Measurements from ENCODE around the gene CLCN2. TPM values are rescaled to one million over a fixed set of nuclear protein-coding genes. Genes with fewer than 3 reads are reported as not detected.

Gene CLCN2
- total RNA-seq, 1 donor from 2014 or later: 8.3 TPM

DNA sequence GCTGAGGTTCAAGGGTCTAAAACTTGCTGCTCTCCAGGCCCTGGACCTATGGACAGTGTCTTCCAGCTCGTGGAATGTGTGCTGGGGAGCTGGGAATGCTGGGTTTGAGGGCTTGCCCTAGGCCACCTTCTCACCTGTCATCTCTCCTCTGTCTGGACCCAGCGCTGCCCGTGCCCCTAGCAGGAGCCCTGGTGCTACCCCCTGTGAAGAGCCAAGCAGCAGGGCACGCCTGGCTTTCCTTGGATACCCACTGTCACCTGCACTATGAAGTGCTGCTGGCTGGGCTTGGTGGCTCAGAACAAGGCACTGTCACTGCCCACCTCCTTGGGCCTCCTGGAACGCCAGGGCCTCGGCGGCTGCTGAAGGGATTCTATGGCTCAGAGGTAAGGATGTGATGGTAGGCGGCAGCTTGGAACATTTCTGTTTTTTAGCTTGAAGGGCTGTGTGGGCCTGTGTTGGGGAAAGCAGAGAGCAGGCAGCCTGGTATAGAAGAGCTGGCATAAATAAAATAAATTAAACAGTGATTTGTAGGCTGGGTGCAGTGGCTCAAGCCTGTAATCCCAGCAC lies 23.5 kb upstream of the CLCN2 start:
- no peak for DNase-seq
- Mint-ChIP-seq H3K4me3 (no peak overlapping the region), H3K4me1 (peaks cover 2% of the 10 kb centered on the region), H3K36me3 (ENCODE audit: low read depth) (no peaks in the 10 kb centered on the region), H3K27me3 (peaks cover 35% of the 10 kb centered on the region), H3K9me3 (no peaks in the 10 kb centered on the region), H3K27ac (no peak overlapping the region)
- intact Hi-C loops (cut with micrococcal nuclease): no loop called here

DNA sequence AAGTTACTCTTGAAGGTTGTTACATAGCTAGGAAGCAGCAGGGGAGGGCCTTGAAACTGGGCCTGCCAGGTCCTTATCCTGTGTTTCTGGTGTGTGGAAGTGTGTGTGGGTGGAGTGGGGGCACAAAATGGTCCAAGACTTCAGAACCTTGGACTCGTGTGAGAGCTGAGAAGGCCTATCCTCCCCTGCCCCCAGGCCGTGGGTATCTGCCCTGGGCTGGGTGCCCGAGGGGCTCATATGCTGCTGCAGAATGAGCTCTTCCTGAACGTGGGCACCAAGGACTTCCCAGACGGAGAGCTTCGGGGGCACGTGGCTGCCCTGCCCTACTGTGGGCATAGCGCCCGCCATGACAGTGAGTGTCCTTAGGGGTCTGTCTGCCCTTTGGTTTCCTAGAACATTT lies 22.9 kb upstream of the CLCN2 start:
- Mint-ChIP-seq H3K27ac (no peak overlapping the region), H3K4me1 (peaks cover 2% of the 10 kb centered on the region)

DNA sequence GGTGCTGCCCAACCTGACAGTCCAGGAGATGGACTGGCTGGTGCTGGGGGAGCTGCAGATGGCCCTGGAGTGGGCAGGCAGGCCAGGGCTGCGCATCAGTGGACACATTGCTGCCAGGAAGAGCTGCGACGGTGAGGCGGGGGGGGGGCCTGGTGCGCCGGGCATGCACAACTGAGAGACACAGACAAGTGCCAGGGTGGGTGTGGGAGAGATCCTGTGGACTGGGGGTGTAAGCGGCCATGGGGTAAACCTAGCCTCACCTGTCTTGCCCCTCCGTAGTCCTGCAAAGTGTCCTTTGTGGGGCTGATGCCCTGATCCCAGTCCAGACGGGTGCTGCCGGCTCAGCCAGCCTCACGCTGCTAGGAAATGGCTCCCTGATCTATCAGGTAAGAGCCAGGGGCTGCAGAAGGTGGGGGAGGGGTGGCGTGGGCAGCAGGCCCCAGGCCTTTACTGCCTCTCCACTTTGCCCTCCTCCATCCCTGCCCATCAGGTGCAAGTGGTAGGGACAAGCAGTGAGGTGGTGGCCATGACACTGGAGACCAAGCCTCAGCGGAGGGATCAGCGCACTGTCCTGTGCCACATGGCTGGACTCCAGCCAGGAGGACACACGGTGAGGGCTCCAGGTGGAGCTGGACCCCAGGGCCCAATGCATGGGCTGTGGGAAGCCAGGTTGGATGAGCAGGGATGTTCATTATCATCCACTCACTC lies 21.8 kb upstream of the CLCN2 start:
- intact Hi-C loops (cut with micrococcal nuclease): no loop called here
- no peak overlapping the region for H3K4me3 Mint-ChIP-seq
- peaks cover 2% of the 10 kb centered on the region for H3K4me1 Mint-ChIP-seq
- no peak for DNase-seq
- no peak overlapping the region for H3K27ac Mint-ChIP-seq
- no peaks in the 10 kb centered on the region for H3K36me3 Mint-ChIP-seq (ENCODE audit: low read depth)
- H3K27me3 Mint-ChIP-seq: peaks cover 41% of the 10 kb centered on the region
- H3K9me3 Mint-ChIP-seq: no peaks in the 10 kb centered on the region

More for the DNA sequence above, 22.9 kb upstream of the CLCN2 start:
- intact Hi-C loops (cut with micrococcal nuclease): no loop called here
- H3K4me3 Mint-ChIP-seq: no peak overlapping the region
- no peaks in the 10 kb centered on the region for H3K9me3 Mint-ChIP-seq
- peaks cover 31% of the 10 kb centered on the region for H3K27me3 Mint-ChIP-seq
- H3K36me3 Mint-ChIP-seq (ENCODE audit: low read depth): no peaks in the 10 kb centered on the region
- no peak for DNase-seq

DNA sequence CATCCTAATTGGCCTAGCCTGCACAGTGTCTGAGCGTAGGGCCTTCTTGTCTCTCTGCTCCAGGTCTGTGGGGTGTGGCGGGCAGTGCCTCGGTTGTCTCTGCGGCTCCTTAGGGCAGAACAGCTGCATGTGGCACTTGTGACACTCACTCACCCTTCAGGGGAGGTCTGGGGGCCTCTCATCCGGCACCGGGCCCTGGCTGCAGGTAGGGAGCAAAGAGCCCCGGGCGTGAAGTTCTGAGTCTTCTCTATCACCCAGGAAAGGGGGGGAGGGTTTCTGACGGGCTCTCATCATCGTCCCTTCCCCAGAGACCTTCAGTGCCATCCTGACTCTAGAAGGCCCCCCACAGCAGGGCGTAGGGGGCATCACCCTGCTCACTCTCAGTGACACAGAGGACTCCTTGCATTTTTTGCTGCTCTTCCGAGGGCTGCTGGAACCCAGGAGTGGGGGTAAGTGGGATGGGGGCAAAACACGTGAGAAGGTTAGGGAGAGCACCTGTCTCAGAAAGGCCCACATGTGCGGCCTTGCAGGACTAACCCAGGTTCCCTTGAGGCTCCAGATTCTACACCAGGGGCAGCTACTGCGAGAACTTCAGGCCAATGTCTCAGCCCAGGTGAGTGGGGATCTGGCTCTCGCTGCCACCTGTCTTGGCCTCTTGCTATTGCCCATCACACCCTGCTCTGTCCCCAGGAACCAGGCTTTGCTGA lies 21.1 kb upstream of the CLCN2 start:
- Mint-ChIP-seq H3K4me1 (peaks cover 2% of the 10 kb centered on the region), H3K27me3 (peaks cover 47% of the 10 kb centered on the region), H3K36me3 (ENCODE audit: low read depth) (no peaks in the 10 kb centered on the region), H3K9me3 (no peaks in the 10 kb centered on the region), H3K27ac (no peak overlapping the region), H3K4me3 (no peak overlapping the region)
- intact Hi-C loops (cut with micrococcal nuclease): no loop called here
- no peak for DNase-seq

DNA sequence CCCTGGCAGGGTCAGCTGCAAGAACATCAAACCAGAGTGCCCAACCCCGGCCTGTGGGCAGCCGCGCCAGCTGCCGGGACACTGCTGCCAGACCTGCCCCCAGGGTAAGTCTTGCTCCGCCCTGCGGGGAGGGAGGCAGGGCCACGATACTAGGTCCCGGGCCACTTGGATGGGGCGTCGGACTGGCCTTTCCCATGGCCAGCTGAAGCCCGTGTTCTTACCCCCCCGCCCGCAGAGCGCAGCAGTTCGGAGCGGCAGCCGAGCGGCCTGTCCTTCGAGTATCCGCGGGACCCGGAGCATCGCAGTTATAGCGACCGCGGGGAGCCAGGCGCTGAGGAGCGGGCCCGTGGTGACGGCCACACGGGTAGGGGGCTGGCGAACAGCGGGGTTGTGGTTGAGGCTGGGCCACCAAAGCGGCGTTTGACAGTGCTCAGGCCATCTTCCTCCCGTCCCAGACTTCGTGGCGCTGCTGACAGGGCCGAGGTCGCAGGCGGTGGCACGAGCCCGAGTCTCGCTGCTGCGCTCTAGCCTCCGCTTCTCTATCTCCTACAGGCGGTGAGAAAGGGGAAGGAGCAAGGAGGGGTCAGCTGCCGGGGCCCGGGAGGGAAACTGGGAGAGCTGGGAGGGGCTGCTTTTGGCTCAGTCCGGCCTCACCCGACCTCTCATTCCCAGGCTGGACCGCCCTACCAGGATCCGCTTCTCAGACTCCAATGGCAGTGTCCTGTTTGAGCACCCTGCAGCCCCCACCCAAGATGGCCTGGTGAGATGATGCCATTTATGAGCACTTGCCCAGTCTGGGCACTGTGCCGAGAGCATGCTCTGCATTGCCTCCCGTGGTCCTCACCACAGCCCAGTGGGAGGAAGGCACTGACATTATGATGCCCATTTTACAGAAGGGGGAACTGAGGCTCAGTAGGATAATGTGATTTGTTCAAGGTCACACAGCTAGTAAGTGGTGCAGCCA lies 20.1 kb upstream of the CLCN2 start:
- H3K36me3 Mint-ChIP-seq (ENCODE audit: low read depth): no peaks in the 10 kb centered on the region
- H3K27ac Mint-ChIP-seq: no peak overlapping the region
- peaks cover 54% of the 10 kb centered on the region for H3K27me3 Mint-ChIP-seq
- intact Hi-C loops (cut with micrococcal nuclease): no loop called here
- H3K4me1 Mint-ChIP-seq: peaks cover 2% of the 10 kb centered on the region
- H3K9me3 Mint-ChIP-seq: no peaks in the 10 kb centered on the region
- H3K4me3 Mint-ChIP-seq: peak overlapping the region; percentile 21
- DNase-seq: no peak

DNA sequence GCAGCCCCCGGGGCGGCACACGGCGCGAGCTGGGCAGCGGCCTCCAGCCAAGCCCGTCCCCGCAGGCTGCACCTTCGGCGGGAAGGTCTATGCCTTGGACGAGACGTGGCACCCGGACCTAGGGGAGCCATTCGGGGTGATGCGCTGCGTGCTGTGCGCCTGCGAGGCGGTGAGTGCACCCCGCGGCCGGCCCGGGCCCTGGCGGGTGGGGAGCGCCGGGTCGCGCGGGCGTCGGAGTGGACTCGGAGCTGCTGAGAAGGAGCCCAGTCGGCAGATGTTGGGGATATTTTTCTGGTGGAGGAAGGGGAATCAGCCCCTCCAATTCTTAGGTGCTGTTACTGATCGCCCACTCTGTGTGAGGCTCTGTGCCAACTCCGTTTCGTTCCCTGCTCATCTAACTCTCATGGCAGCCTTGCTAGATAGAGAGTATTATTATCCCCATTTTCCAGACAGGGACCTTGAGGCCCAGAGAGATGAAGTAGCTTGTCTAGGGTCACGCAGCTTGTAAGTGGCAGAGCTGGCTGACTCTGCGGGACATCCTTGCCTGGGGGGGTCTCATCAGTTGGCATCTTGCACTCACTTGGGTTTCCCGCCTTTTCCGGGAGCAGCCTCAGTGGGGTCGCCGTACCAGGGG lies 19.3 kb upstream of the CLCN2 start:
- no peaks in the 10 kb centered on the region for H3K36me3 Mint-ChIP-seq (ENCODE audit: low read depth)
- H3K4me1 Mint-ChIP-seq: peaks cover 2% of the 10 kb centered on the region
- peak; percentile 66 for DNase-seq
- peak overlapping the region; percentile 21 for H3K4me3 Mint-ChIP-seq
- H3K9me3 Mint-ChIP-seq: no peaks in the 10 kb centered on the region
- H3K27me3 Mint-ChIP-seq: peaks cover 60% of the 10 kb centered on the region
- H3K27ac Mint-ChIP-seq: no peak overlapping the region
- intact Hi-C loops (cut with micrococcal nuclease): no loop called here

DNA sequence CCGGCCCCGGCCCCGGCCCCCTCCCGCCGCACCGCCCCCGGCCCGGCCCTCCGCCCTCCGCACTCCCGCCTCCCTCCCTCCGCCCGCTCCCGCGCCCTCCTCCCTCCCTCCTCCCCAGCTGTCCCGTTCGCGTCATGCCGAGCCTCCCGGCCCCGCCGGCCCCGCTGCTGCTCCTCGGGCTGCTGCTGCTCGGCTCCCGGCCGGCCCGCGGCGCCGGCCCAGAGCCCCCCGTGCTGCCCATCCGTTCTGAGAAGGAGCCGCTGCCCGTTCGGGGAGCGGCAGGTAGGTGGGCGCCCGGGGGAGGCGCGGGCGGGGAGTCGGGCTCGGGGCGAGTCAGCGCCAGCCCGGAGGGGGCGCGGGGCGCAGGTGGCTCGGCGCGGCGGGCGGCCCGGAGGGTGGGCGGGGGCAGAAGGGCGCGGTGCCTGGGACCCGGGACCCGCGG lies 18.8 kb upstream of the CLCN2 start:
- intact Hi-C loops (cut with micrococcal nuclease): no loop called here
- no peaks in the 10 kb centered on the region for H3K36me3 Mint-ChIP-seq (ENCODE audit: low read depth)
- H3K4me1 Mint-ChIP-seq: peaks cover 2% of the 10 kb centered on the region
- peaks cover 64% of the 10 kb centered on the region for H3K27me3 Mint-ChIP-seq
- peak; percentile 72 for DNase-seq
- no peak overlapping the region for H3K4me3 Mint-ChIP-seq
- H3K27ac Mint-ChIP-seq: no peak overlapping the region
- H3K9me3 Mint-ChIP-seq: no peaks in the 10 kb centered on the region

DNA sequence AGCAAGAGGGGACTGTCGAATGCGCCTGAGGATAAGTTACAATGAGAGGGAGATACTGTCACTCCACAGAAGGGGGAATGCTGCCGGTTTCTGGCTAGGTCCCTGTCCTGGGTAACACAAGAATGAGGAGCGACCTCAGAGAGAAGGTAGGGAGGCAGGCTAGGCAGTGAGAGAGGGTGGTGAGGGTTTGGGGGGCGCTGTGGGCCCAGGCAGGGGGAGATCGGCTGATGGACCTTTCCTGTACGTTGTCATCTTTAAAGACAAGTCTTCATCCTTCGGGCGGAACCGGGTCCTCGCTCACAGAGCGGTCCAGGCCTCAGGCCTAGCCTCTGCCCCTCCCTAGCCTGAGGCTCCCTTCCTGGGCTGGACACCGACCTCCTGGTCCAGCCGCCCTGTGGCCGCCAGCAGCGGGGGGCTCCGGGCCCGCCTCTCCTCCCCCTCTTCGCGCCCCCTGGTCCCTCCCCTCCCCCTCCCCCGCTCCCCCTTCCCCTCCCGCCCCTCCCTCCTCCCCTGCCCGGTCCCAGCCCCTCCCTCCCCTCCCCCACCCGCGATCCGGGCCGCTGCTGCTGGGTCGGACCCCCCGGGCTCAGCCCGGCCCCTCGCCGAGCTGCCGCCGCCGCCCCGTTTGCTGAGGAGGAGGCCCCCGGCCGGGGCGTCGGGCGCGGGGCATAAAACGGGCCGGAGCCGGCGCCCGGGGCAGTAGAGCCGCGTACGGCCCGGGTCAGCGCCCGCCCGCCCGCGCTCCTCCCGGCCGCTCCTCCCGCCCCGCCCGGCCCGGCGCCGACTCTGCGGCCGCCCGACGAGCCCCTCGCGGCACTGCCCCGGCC lies 18.2 kb upstream of the CLCN2 start, which contains the start of gene CHRD:
CHRD (plus strand) TSS at position 697 of the 827 bp plus-strand sequence. CDS start 265 bp downstream, outside the sequence.
- Mint-ChIP-seq H3K4me3 (peak within 1 kb of the TSS; percentile 69), H3K9me3 (no peaks in the 10 kb centered on the region), H3K27me3 (peaks cover 67% of the 10 kb centered on the region), H3K36me3 (ENCODE audit: low read depth) (no peaks in the 10 kb centered on the region), H3K27ac (no peak within 1 kb of the TSS), H3K4me1 (peaks cover 2% of the 10 kb centered on the region)
- intact Hi-C loops (cut with micrococcal nuclease): no loop called here
- no peak for DNase-seq

DNA sequence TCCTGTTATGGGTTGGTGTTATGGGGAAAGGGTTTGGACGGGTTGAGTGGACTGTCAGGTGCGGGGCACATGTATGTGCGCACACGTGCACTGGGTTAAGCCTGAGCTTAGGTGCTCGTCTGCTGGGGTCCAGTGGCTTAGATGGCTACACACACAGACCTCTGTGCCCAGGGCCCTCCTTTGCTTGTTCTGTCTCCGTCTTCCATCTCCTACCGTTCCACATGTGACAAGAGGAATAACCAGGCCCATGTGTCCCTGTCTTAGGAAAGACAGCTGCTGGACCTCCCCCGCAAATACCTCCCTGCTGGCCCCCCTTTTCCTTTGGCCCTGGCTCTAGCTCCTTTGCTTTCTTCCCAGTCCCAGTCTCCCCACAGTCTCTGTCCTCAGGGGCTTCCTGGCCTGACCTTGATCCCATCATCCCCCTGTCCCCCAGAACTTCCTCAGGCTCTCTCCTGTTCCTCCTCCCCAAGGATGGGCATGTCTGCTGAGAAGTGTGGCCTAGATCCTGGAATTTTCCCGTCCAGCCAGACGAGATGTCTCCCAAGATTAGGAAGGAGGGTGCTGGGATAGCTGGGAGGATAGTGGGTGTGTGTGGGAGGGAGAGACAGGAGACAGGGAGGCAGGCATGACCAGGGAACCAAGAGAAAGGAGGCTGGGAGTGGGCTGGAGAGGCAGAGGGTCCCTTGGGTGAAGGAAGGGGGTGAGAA lies 17.4 kb upstream of the CLCN2 start:
- intact Hi-C loops (cut with micrococcal nuclease): no loop called here

DNA sequence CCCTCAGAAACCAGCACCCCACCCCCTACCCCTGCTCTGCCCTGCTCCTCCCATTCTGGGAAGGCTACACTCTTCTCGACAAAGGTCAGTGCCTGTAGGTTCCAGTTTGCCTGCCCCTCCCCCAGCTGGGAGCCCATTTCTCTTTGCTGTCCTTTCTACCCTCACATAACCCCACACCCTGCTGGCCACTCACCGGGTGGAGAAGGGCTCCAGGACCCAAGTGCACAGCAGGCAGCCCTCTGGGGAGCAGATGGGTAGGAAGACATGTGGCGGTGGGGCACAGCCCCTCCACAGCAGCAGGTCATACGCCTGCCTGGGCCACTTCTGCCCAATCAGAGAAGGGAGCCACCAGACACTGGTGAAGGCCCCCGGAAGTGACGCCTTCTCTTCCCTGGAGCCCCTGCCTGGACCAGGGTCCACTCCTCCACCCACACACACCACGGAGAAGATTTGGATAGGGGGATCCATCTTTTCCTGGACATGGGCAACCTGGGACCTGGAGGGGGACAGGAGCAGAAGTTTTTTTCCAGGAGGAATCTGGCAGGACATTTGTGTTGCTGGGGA lies 16.6 kb upstream of the CLCN2 start, which contains the start of gene THPO:
THPO (minus strand) TSS at position 326 of the 564 bp plus-strand sequence. CDS start 1,948 bp downstream, outside the sequence.
- peak within 1 kb of the TSS; percentile 69 for H3K4me3 Mint-ChIP-seq
- intact Hi-C loops (cut with micrococcal nuclease): no loop called here
- H3K27ac Mint-ChIP-seq: no peak within 1 kb of the TSS
- no peaks in the 10 kb centered on the region for H3K9me3 Mint-ChIP-seq
- peaks cover 2% of the 10 kb centered on the region for H3K4me1 Mint-ChIP-seq
- DNase-seq: no peak
- H3K27me3 Mint-ChIP-seq: peaks cover 64% of the 10 kb centered on the region
- H3K36me3 Mint-ChIP-seq (ENCODE audit: low read depth): no peaks in the 10 kb centered on the region

More for the DNA sequence above, 17.4 kb upstream of the CLCN2 start:
- Mint-ChIP-seq H3K9me3 (no peaks in the 10 kb centered on the region), H3K27me3 (peaks cover 66% of the 10 kb centered on the region), H3K4me3 (peak overlapping the region; percentile 69), H3K27ac (no peak overlapping the region), H3K4me1 (peaks cover 2% of the 10 kb centered on the region), H3K36me3 (ENCODE audit: low read depth) (no peaks in the 10 kb centered on the region)
- DNase-seq: no peak

DNA sequence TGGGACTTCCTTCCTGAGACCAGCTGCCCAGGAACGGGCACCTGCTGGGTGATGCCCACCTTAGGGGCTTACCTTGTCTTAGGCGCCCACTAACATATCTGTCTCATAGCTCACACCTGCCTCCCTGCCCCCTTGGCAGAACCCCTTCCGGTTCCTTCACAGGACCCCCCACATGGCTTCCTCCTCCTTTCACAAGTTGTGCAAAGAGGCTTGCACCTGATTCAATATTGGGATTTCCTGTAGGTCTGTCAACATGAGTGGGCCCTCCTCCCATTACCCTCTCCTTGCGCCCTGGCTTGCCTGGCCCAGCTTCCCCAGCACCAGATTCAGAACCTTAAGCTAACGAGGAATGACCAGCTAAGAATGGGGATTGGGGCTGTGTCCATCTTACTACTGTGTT lies 16.0 kb upstream of the CLCN2 start:
- no peak for DNase-seq
- H3K4me1 Mint-ChIP-seq: peaks cover 4% of the 10 kb centered on the region
- no peaks in the 10 kb centered on the region for H3K36me3 Mint-ChIP-seq (ENCODE audit: low read depth)
- no peaks in the 10 kb centered on the region for H3K9me3 Mint-ChIP-seq
- peaks cover 58% of the 10 kb centered on the region for H3K27me3 Mint-ChIP-seq
- intact Hi-C loops (cut with micrococcal nuclease): no loop called here
- H3K27ac Mint-ChIP-seq: no peak overlapping the region
- H3K4me3 Mint-ChIP-seq: no peak overlapping the region

Data from activated CD4-positive, alpha-beta T cell treated with anti-CD3 and anti-CD28 coated beads, Interleukin-2, amount 10 ng/mL, durations not matched to agents 24 days and 14 days (primary cell).